ENCODE data around the gene SLC26A6. TPM values are rescaled to one million over a fixed set of nuclear protein-coding genes. Genes with fewer than 3 reads are reported as not detected.
A peak's percentile ranks its signal among the peaks of the same experiment; 100 is the strongest.

The SLC26A6 gene
- total and polyA plus RNA-seq, 2 of the 13 experiments (the other 11 are each of a cell fraction or from before 2014, with no cell fraction given), result 40.7 to 184 TPM

DNA sequence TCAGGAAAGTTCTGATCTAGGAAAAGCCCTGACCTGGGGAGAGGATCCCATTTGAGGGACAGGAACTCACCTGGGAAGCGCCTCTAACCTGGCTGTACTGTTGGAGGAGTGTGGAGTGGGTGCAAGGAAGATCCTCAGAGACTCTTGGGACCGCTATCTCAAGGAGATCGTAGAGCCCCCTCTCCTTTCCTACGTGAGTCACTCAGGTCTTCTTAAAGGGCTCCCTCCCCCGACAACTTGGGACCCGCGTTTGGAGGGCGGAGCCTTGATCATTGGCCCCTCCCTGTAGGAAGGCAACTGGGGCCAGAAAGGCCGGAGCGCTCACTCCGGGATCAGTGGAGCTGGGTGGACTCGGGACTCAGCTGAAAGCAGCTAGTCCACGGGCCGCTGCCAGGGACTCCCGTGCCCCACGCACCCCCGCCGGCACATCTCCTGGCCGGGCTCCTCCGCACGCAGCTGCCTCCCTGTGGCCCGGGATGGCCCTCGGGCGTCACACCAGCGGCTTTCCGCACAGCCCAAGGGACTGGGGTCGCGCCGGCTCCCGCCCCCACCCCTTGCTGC lies 520 bp downstream of the SLC26A6 start (continued):
- TF ChIP-seq, protein P1, sequence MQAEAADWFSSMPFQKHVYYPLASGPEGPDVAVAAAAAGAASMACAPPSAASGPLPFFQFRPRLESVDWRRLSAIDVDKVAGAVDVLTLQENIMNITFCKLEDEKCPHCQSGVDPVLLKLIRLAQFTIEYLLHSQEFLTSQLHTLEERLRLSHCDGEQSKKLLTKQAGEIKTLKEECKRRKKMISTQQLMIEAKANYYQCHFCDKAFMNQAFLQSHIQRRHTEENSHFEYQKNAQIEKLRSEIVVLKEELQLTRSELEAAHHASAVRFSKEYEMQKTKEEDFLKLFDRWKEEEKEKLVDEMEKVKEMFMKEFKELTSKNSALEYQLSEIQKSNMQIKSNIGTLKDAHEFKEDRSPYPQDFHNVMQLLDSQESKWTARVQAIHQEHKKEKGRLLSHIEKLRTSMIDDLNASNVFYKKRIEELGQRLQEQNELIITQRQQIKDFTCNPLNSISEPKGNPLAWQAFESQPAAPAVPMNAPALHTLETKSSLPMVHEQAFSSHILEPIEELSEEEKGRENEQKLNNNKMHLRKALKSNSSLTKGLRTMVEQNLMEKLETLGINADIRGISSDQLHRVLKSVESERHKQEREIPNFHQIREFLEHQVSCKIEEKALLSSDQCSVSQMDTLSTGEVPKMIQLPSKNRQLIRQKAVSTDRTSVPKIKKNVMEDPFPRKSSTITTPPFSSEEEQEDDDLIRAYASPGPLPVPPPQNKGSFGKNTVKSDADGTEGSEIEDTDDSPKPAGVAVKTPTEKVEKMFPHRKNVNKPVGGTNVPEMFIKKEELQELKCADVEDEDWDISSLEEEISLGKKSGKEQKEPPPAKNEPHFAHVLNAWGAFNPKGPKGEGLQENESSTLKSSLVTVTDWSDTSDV (CRISPR knock-in tag; IDR thresholded peaks at IDR 0.05), result 0 out of 2 replicates have a peak, but pooled peaks have one; percentile 69
- TF ChIP-seq SPEN (CRISPR knock-in tag; IDR thresholded peaks at IDR 0.05; ENCODE audit: low read depth) (no peak), AKAP8 (CRISPR knock-in tag; IDR thresholded peaks at IDR 0.05) (peak; percentile 15; the same call in 1 of the 2 replicates), U2AF2 (IDR thresholded peaks at IDR 0.05; ENCODE audit: low read depth, low read length) (no peak), MED8 (CRISPR knock-in tag; IDR thresholded peaks at IDR 0.05; ENCODE audit: insufficient replicate concordance) (peak; percentile 33), ZSCAN30 (CRISPR knock-in tag; IDR thresholded peaks at IDR 0.05) (0 out of 2 replicates have a peak, but pooled peaks have one; percentile 18), ZNF263 (CRISPR knock-in tag; IDR thresholded peaks at IDR 0.05) (no peak), FOXJ3 (CRISPR knock-in tag; IDR thresholded peaks at IDR 0.05; ENCODE audit: borderline replicate concordance) (no peak), SMC3 (IDR thresholded peaks at IDR 0.05; ENCODE audit: low read length) (no peak), ZNF75D (CRISPR knock-in tag; IDR thresholded peaks at IDR 0.05; ENCODE audit: borderline replicate concordance) (peak; percentile 83; the same call in 1 of the 2 replicates), RBM39 (IDR thresholded peaks at IDR 0.05; ENCODE audit: low read depth, low read length, poor library complexity, severe bottlenecking) (peak; percentile 34), CTCF (CRISPR knock-in tag; IDR thresholded peaks at IDR 0.05) (peak; percentile 5; the same call in 1 of the 2 replicates), AFF4 (CRISPR knock-in tag; IDR thresholded peaks at IDR 0.05) (no peak), TFAP4 (IDR thresholded peaks at IDR 0.05; ENCODE audit: borderline replicate concordance, low read depth) (no peak), ZNF205 (CRISPR knock-in tag; IDR thresholded peaks at IDR 0.05) (peak; percentile 15; the same call in 1 of the 2 replicates), HOXD1 (CRISPR knock-in tag; IDR thresholded peaks at IDR 0.05) (0 out of 2 replicates have a peak, but pooled peaks have one; percentile 48)
- TF ChIP-seq, protein P2, sequence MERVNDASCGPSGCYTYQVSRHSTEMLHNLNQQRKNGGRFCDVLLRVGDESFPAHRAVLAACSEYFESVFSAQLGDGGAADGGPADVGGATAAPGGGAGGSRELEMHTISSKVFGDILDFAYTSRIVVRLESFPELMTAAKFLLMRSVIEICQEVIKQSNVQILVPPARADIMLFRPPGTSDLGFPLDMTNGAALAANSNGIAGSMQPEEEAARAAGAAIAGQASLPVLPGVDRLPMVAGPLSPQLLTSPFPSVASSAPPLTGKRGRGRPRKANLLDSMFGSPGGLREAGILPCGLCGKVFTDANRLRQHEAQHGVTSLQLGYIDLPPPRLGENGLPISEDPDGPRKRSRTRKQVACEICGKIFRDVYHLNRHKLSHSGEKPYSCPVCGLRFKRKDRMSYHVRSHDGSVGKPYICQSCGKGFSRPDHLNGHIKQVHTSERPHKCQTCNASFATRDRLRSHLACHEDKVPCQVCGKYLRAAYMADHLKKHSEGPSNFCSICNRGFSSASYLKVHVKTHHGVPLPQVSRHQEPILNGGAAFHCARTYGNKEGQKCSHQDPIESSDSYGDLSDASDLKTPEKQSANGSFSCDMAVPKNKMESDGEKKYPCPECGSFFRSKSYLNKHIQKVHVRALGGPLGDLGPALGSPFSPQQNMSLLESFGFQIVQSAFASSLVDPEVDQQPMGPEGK (CRISPR knock-in tag; IDR thresholded peaks at IDR 0.05), result peak; percentile 72; the same call in 1 of the 2 replicates

All from HepG2 (cell line).